Hematopoietic multipotent progenitor cell treated with erythropoietin and hydrocortisone succinate and interleukin-3 and kit ligand, for 4 days (in vitro differentiated cells): Measurements from ENCODE around the gene FAM174B.

Source experiments
- DNase-seq: peaks from one replicate; pipeline ENCODE4 v3.0.0-alpha.2; 2015

FAM174B gene

GRCh38 chr15:92655178-92655995, at the start of gene FAM174B:
Gene FAM174B (minus strand): TSS chr15:92655775.
- peak; percentile 68 for DNase-seq

GRCh38 chr15:92696096-92696495, 40.5 kb upstream of the FAM174B start:
- no peak for DNase-seq

GRCh38 chr15:92693691-92694331, 38.2 kb upstream of the FAM174B start:
- peak; percentile 75 for DNase-seq

GRCh38 chr15:92690395-92690794, 34.8 kb upstream of the FAM174B start:
- DNase-seq, result no peak

GRCh38 chr15:92687746-92688145, 32.2 kb upstream of the FAM174B start:
- no peak for DNase-seq

GRCh38 chr15:92687195-92687602, 31.6 kb upstream of the FAM174B start:
- DNase-seq, result no peak

- peak; percentile 77 for DNase-seq
These were observed 27.9 kb upstream of the FAM174B start for GRCh38 chr15:92683511-92683834.

GRCh38 chr15:92682741-92683510, 27.4 kb upstream of the FAM174B start:
- no peak for DNase-seq

GRCh38 chr15:92681141-92681631, 25.6 kb upstream of the FAM174B start:
- DNase-seq, result peak; percentile 27

GRCh38 chr15:92677999-92678398, 22.4 kb upstream of the FAM174B start:
- DNase-seq, result peak; percentile 10

GRCh38 chr15:92676561-92676960, 21.0 kb upstream of the FAM174B start:
- DNase-seq, result no peak

GRCh38 chr15:92675485-92675884, 19.9 kb upstream of the FAM174B start:
- DNase-seq, result no peak

- DNase-seq, result no peak
These were observed 18.8 kb upstream of the FAM174B start for GRCh38 chr15:92674347-92674746.

GRCh38 chr15:92672102-92672501, 16.5 kb upstream of the FAM174B start:
- no peak for DNase-seq

- DNase-seq, result no peak
These were observed 15.8 kb upstream of the FAM174B start for GRCh38 chr15:92671406-92671805.

GRCh38 chr15:92670621-92671020, 15.0 kb upstream of the FAM174B start:
- no peak for DNase-seq

GRCh38 chr15:92669432-92669831, 13.9 kb upstream of the FAM174B start:
- no peak for DNase-seq

- DNase-seq, result no peak
These were observed 13.0 kb upstream of the FAM174B start for GRCh38 chr15:92668620-92669019.

- DNase-seq, result no peak
These were observed 12.5 kb upstream of the FAM174B start for GRCh38 chr15:92667970-92668485.

GRCh38 chr15:92667287-92667904, 11.8 kb upstream of the FAM174B start:
- no peak for DNase-seq

GRCh38 chr15:92666780-92667179, 11.2 kb upstream of the FAM174B start:
- DNase-seq, result no peak

GRCh38 chr15:92665100-92665555, 9.6 kb upstream of the FAM174B start:
- no peak for DNase-seq
